ENCODE measurements around the gene LGALS14. TPM values are rescaled to one million over a fixed set of nuclear protein-coding genes. Genes with fewer than 3 reads are reported as not detected.
"Not testable (repeated sequence)": the region's sequence is repeated elsewhere in the genome, so short reads cannot be mapped to it uniquely, and the experiment has no call there.

The LGALS14 gene
- total RNA-seq, 4 donors from 2014 or later: not detected

- TF ChIP-seq POLR2A (IDR thresholded peaks at IDR 0.05) (no peak), EP300 (IDR thresholded peaks at IDR 0.05) (no peak), POLR2AphosphoS5 (IDR thresholded peaks at IDR 0.05) (no peak), CTCF (IDR thresholded peaks at IDR 0.05) (no peak)
- Histone ChIP-seq H3K27me3 (peaks cover 17% of the 10 kb centered on the region), H3K4me1 (no peaks in the 10 kb centered on the region), H3K4me3 (no peak overlapping the region), H3K9me3 (no peaks in the 10 kb centered on the region), H3K36me3 (no peaks in the 10 kb centered on the region), H3K27ac (no peak overlapping the region)
- no peak for ATAC-seq
- WGBS, 2 donors (ENCODE audit: low coverage in 1 of 2): 60 to 86% methylated on average over 6 to 8 of the region's 8 CpGs
Measured at GRCh38 chr19:39705578-39706188, 1.4 kb downstream of the LGALS14 start.

GRCh38 chr19:39708594-39708993, 4.3 kb downstream of the LGALS14 start:
- 83 to 96% methylated on average over 2 to 6 of the region's 6 CpGs for WGBS, 2 donors (ENCODE audit: low coverage in 1 of 2)
- H3K9me3 ChIP-seq: no peaks in the 10 kb centered on the region

GRCh38 chr19:39709026-39709872, 5.0 kb downstream of the LGALS14 start:
- Histone ChIP-seq H3K4me1 (no peaks in the 10 kb centered on the region), H3K4me3 (no peak overlapping the region), H3K27ac (no peak overlapping the region), H3K9me3 (no peaks in the 10 kb centered on the region), H3K36me3 (no peaks in the 10 kb centered on the region), H3K27me3 (no peaks in the 10 kb centered on the region)
- TF ChIP-seq POLR2A (IDR thresholded peaks at IDR 0.05) (no peak), EP300 (IDR thresholded peaks at IDR 0.05) (no peak), CTCF (IDR thresholded peaks at IDR 0.05) (no peak), POLR2AphosphoS5 (IDR thresholded peaks at IDR 0.05) (no peak)
- no peak for ATAC-seq
- WGBS, 2 donors (ENCODE audit: low coverage in 1 of 2): 78% methylated on average over 5 of the region's 5 CpGs; no CpG with 5 or more reads in 1 of the 2 donors

More at GRCh38 chr19:39708594-39708993, 4.3 kb downstream of the LGALS14 start:
- Histone ChIP-seq H3K36me3 (no peaks in the 10 kb centered on the region), H3K27ac (no peak overlapping the region), H3K4me1 (no peaks in the 10 kb centered on the region), H3K4me3 (no peak overlapping the region), H3K27me3 (no peaks in the 10 kb centered on the region)
- ATAC-seq: no peak
- TF ChIP-seq POLR2A (IDR thresholded peaks at IDR 0.05): no peak
- no peak for TF ChIP-seq EP300 (IDR thresholded peaks at IDR 0.05)
- TF ChIP-seq CTCF (IDR thresholded peaks at IDR 0.05): no peak
- no peak for TF ChIP-seq POLR2AphosphoS5 (IDR thresholded peaks at IDR 0.05)

- H3K36me3 ChIP-seq: no peaks in the 10 kb centered on the region
- no peak for TF ChIP-seq CTCF (IDR thresholded peaks at IDR 0.05)
- no peak for TF ChIP-seq EP300 (IDR thresholded peaks at IDR 0.05)
- no peak for TF ChIP-seq POLR2AphosphoS5 (IDR thresholded peaks at IDR 0.05)
- no peak for TF ChIP-seq POLR2A (IDR thresholded peaks at IDR 0.05)
- H3K27me3 ChIP-seq: no peaks in the 10 kb centered on the region
- 85% methylated on average over 3 to 4 of the region's 4 CpGs for WGBS, 2 donors (ENCODE audit: low coverage in 1 of 2)
- no peak for ATAC-seq
- no peak overlapping the region for H3K4me3 ChIP-seq
- peaks cover 0 to 4% (median 0%) of the 10 kb centered on the region in 3 donors for H3K9me3 ChIP-seq
- H3K4me1 ChIP-seq: no peaks in the 10 kb centered on the region
- H3K27ac ChIP-seq: no peak overlapping the region
Measured at GRCh38 chr19:39710333-39710890, 6.1 kb downstream of the LGALS14 start.

GRCh38 chr19:39720144-39720543, 15.9 kb downstream of the LGALS14 start:
- WGBS, 2 donors (ENCODE audit: low coverage in 1 of 2): 61 to 75% methylated on average over 3 of the region's 3 CpGs
- peaks cover 22% of the 10 kb centered on the region for H3K27me3 ChIP-seq
- ATAC-seq, H3K9me3 ChIP-seq, H3K4me1 ChIP-seq, H3K27ac ChIP-seq, H3K36me3 ChIP-seq, H3K4me3 ChIP-seq: not testable (repeated sequence)
